C4-2B (cell line): ENCODE data around the gene EPHB2.

Source experiments
- ZFX ChIP-seq: fragments of 450-650 bp; IDR thresholded peaks from 2 replicates; pipeline ENCODE4 v1.6.1; 2017
- TF ChIP-seq, protein P1 (sequence below): fragments of 450-650 bp; conservative IDR thresholded peaks from 2 replicates; pipeline ENCODE4 v1.5.1; 2017; ENCODE audit warnings: mild to moderate bottlenecking

DNA sequence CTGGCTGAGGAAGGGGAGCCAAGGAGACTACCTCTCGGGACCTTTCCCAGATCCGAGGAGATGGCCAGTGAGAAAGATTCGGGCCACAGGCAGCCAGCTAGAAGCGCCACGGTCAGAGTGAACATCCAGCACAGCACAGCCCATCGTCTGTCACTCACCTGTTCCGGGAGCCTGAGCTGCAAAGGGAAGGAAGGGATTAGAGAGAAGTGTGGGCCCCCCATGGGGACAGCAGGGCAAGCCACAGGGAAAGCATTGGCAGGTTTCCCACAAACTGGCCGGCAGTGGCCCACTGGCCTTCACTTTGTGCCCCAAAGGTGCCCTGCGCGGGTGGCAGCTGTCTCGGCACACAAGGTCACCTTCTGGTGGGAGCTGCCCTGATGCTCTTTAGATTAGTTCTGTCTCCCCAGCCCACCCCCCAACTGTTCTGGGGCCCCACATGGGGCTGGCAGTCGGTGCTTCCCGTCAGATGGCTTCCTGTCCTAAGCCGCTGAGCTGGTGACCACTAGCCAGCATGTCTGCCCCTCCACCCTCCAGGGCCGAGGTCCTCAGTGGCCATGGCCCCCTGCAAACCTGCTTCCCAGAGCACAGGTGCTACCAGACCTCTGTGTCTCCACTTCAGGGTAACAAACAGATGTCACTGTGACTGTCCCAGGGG lies 205.3 kb downstream of the EPHB2 start:
- TF ChIP-seq, protein P1, sequence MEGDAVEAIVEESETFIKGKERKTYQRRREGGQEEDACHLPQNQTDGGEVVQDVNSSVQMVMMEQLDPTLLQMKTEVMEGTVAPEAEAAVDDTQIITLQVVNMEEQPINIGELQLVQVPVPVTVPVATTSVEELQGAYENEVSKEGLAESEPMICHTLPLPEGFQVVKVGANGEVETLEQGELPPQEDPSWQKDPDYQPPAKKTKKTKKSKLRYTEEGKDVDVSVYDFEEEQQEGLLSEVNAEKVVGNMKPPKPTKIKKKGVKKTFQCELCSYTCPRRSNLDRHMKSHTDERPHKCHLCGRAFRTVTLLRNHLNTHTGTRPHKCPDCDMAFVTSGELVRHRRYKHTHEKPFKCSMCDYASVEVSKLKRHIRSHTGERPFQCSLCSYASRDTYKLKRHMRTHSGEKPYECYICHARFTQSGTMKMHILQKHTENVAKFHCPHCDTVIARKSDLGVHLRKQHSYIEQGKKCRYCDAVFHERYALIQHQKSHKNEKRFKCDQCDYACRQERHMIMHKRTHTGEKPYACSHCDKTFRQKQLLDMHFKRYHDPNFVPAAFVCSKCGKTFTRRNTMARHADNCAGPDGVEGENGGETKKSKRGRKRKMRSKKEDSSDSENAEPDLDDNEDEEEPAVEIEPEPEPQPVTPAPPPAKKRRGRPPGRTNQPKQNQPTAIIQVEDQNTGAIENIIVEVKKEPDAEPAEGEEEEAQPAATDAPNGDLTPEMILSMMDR = no peak
- no peak for TF ChIP-seq ZFX
